PC-3 (cell line): ENCODE measurements around the gene RIPOR2.

Source experiments
- EZH2 ChIP-seq: fragments of 300-600 bp; sonication (generic); IDR thresholded peaks from one replicate; pipeline ENCODE4 v1.6.1; 2017; ENCODE audit warnings: antibody characterized with exemption, mild to moderate bottlenecking, low read length; ENCODE audit not compliant: unreplicated experiment
- EZH2phosphoT487 ChIP-seq: fragments of 300-600 bp; sonication (generic); IDR thresholded peaks from 2 replicates; pipeline ENCODE4 v1.6.1; 2018; ENCODE audit warnings: mild to moderate bottlenecking, antibody characterized with exemption, low read length, borderline replicate concordance

DNA sequence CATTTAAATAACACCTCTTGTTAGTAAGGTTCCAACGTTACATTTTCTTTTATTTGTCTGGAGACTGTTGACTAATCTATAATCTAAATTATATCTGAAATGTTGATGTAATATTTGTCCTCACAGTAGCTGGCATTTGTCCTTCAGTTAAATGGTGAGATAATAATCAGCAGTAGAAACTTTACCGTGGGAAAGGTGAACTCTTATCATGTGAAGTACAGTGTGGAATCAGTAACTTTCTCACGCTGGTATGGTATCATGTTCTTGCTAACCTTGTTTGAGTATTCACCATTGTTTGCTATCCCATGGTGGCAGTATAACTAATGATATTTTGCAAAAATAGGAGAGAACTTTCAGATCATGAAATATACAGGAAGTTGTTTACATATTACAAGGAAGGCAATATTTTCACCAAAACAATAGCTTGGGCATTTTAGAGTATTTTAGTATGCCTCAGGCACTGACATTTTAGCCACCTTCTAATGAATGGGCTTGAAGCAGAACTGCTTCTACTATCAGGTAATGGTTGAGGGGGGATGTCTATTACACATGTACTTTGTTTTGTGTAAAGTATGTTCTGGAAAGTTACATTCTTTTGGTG, 156.2 kb downstream of the RIPOR2 start:
- TF ChIP-seq EZH2 = no peak
- no peak for TF ChIP-seq EZH2phosphoT487
